ENCODE data around the gene CRLF2.

Gene CRLF2

DNA sequence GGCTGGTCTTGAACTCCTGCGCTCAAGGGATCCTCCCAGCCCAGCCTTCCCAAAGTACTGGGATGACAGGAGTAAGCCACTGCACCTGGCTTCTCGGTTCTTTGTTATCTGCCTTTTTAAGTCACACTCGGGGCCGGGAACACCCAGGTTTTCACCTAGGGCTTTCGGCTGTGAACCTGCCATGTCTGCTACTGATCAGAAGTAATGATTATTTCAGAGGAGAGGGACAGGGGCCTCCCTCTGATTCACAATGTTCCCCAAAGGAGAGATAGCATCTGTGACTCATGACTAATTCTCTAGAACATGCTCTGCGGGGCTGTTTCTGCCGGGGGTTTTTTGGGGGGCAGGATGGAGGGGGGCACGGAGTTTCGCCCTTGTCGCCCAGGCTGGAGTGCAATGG lies 26.9 kb downstream of the CRLF2 start:
- TF ChIP-seq NFIC (IDR thresholded peaks at IDR 0.05) (no peak), ZBTB7A (IDR thresholded peaks at IDR 0.05; ENCODE audit: low read depth) (no peak), TAF1 (IDR thresholded peaks at IDR 0.05; ENCODE audit: low read depth) (no peak), CREB1 (IDR thresholded peaks at IDR 0.05; ENCODE audit: low read depth) (no peak), YY1 (IDR thresholded peaks at IDR 0.05; ENCODE audit: low read depth) (no peak), TEAD4 (IDR thresholded peaks at IDR 0.05) (no peak), FOXM1 (IDR thresholded peaks at IDR 0.05; ENCODE audit: borderline replicate concordance, low read depth) (no peak), TCF12 (IDR thresholded peaks at IDR 0.05; ENCODE audit: low read depth) (no peak), RAD21 (IDR thresholded peaks at IDR 0.05; ENCODE audit: low read depth) (no peak)
- TF ChIP-seq, protein P1, sequence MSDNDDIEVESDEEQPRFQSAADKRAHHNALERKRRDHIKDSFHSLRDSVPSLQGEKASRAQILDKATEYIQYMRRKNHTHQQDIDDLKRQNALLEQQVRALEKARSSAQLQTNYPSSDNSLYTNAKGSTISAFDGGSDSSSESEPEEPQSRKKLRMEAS (IDR thresholded peaks at IDR 0.05): no peak
- TF ChIP-seq, protein P2, sequence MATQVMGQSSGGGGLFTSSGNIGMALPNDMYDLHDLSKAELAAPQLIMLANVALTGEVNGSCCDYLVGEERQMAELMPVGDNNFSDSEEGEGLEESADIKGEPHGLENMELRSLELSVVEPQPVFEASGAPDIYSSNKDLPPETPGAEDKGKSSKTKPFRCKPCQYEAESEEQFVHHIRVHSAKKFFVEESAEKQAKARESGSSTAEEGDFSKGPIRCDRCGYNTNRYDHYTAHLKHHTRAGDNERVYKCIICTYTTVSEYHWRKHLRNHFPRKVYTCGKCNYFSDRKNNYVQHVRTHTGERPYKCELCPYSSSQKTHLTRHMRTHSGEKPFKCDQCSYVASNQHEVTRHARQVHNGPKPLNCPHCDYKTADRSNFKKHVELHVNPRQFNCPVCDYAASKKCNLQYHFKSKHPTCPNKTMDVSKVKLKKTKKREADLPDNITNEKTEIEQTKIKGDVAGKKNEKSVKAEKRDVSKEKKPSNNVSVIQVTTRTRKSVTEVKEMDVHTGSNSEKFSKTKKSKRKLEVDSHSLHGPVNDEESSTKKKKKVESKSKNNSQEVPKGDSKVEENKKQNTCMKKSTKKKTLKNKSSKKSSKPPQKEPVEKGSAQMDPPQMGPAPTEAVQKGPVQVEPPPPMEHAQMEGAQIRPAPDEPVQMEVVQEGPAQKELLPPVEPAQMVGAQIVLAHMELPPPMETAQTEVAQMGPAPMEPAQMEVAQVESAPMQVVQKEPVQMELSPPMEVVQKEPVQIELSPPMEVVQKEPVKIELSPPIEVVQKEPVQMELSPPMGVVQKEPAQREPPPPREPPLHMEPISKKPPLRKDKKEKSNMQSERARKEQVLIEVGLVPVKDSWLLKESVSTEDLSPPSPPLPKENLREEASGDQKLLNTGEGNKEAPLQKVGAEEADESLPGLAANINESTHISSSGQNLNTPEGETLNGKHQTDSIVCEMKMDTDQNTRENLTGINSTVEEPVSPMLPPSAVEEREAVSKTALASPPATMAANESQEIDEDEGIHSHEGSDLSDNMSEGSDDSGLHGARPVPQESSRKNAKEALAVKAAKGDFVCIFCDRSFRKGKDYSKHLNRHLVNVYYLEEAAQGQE (IDR thresholded peaks at IDR 0.05; ENCODE audit: low read depth): no peak
- TF ChIP-seq, protein P3, sequence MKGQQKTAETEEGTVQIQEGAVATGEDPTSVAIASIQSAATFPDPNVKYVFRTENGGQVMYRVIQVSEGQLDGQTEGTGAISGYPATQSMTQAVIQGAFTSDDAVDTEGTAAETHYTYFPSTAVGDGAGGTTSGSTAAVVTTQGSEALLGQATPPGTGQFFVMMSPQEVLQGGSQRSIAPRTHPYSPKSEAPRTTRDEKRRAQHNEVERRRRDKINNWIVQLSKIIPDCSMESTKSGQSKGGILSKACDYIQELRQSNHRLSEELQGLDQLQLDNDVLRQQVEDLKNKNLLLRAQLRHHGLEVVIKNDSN (IDR thresholded peaks at IDR 0.05): no peak

DNA sequence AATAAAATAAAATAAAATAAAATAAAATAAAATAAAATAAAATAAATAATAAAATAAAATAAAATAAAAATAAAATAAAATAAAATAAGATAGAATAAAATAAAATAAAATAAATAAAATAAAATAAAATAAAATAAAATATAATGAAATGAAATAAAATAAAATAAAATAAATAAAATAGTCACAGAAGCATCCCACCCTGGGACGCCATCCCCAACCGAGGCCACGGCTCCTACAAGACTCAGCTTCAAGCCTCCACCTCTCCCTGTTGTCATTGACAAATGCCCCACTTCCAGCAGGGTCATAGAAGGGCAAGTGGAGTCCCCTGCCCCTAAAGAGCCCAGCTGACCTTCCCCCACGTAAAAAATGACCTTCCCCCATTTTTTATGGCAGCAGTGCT lies 30.2 kb downstream of the CRLF2 start:
- TF ChIP-seq EP300 (IDR thresholded peaks at IDR 0.05; ENCODE audit: borderline replicate concordance) (no peak), TCF12 (IDR thresholded peaks at IDR 0.05; ENCODE audit: low read depth) (no peak), YY1 (IDR thresholded peaks at IDR 0.05; ENCODE audit: low read depth) (no peak), TEAD4 (IDR thresholded peaks at IDR 0.05) (no peak), RAD21 (IDR thresholded peaks at IDR 0.05; ENCODE audit: low read depth) (no peak), TAF1 (IDR thresholded peaks at IDR 0.05; ENCODE audit: low read depth) (no peak)
- TF ChIP-seq, protein P1 (IDR thresholded peaks at IDR 0.05): no peak
- TF ChIP-seq, protein P2 (IDR thresholded peaks at IDR 0.05; ENCODE audit: low read depth): no peak

DNA sequence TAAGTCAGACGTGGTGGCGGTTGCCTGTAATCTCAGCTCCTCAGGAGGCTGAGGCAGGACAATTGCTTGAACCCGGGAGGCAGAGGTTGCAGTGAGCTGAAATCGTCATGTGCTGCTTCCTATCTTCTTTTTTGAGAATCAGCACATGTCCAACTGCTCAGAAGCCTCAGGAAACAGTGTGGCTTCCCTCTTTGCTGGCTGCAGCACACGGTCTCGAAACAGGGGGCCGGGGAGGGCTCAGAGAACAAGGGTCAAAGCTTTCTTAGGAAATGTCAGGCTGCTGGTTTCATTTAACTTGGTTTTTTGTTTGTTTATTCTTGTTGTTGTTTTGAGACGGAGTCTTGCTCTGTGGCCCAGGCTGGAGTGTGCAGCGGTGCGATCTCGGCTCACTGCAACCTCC lies 31.3 kb downstream of the CRLF2 start:
- TF ChIP-seq, protein P1 (IDR thresholded peaks at IDR 0.05): no peak
- TF ChIP-seq NFIC (IDR thresholded peaks at IDR 0.05) (no peak), RAD21 (IDR thresholded peaks at IDR 0.05; ENCODE audit: low read depth) (no peak), ZBTB7A (IDR thresholded peaks at IDR 0.05; ENCODE audit: low read depth) (no peak), FOXM1 (IDR thresholded peaks at IDR 0.05; ENCODE audit: borderline replicate concordance, low read depth) (no peak), CEBPB (IDR thresholded peaks at IDR 0.05) (no peak), TCF12 (IDR thresholded peaks at IDR 0.05; ENCODE audit: low read depth) (no peak)

DNA sequence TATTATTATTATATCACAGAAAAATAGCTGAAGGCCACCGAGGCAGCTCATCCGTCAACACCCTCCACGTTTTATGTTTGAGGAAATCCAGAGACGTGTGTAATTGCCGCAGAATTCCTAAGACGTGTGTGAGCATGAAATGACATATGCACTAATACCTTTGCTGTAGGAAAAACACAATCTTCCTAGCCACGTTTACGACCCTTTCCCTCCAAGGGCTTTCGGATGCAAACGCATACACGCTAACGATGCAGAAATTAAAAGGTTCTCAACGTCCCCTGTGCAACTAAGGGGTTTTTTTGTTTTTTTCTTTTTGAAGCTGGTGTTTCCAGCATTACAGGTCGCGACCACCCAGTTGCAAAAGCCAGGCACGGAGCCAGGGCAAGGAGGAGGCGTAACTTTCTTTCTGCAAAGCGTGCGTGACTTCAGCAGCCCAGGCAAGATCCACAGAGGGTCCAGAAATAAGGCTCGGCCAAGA lies 33.8 kb downstream of the CRLF2 start:
- TF ChIP-seq RAD21 (IDR thresholded peaks at IDR 0.05; ENCODE audit: low read depth) (no peak), EP300 (IDR thresholded peaks at IDR 0.05; ENCODE audit: borderline replicate concordance) (no peak), EGR1 (IDR thresholded peaks at IDR 0.05) (no peak), TEAD4 (IDR thresholded peaks at IDR 0.05) (no peak), CREB1 (IDR thresholded peaks at IDR 0.05; ENCODE audit: low read depth) (no peak), TAF1 (IDR thresholded peaks at IDR 0.05; ENCODE audit: low read depth) (no peak), CEBPB (IDR thresholded peaks at IDR 0.05) (no peak)
- TF ChIP-seq, protein P3 (IDR thresholded peaks at IDR 0.05): no peak

DNA sequence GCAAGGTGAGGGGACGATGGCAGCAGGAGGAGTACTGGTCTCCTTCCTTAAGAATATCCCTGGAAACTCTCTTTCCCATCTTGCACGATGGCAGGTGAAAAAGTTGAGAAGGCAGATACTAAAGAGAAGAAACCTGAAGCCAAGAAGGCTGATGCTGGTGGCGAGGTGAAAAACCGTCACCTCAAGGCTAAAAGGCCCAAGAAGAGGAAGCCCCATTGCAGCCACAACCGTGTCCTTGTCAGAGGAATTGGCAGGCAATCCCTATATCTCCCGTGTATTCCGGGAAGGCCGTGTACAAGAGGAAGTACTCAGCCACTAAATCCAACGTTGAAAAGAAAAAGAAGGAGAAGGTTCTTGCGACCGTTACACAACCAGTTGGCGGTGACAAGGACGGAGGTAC lies 40.0 kb downstream of the CRLF2 start:
- TF ChIP-seq FOXM1 (IDR thresholded peaks at IDR 0.05; ENCODE audit: borderline replicate concordance, low read depth): no peak
- no peak for TF ChIP-seq EGR1 (IDR thresholded peaks at IDR 0.05)
- TF ChIP-seq, protein P2 (IDR thresholded peaks at IDR 0.05; ENCODE audit: low read depth): no peak
- no peak for TF ChIP-seq CREB1 (IDR thresholded peaks at IDR 0.05; ENCODE audit: low read depth)
- TF ChIP-seq, protein P1 (IDR thresholded peaks at IDR 0.05): no peak
- no peak for TF ChIP-seq TEAD4 (IDR thresholded peaks at IDR 0.05)
- no peak for TF ChIP-seq TAF1 (IDR thresholded peaks at IDR 0.05; ENCODE audit: low read depth)
- no peak for TF ChIP-seq CEBPB (IDR thresholded peaks at IDR 0.05)
- no peak for TF ChIP-seq RAD21 (IDR thresholded peaks at IDR 0.05; ENCODE audit: low read depth)
- TF ChIP-seq ZBTB7A (IDR thresholded peaks at IDR 0.05; ENCODE audit: low read depth): no peak
- TF ChIP-seq EP300 (IDR thresholded peaks at IDR 0.05; ENCODE audit: borderline replicate concordance): no peak
- no peak for TF ChIP-seq YY1 (IDR thresholded peaks at IDR 0.05; ENCODE audit: low read depth)
- no peak for TF ChIP-seq TCF12 (IDR thresholded peaks at IDR 0.05; ENCODE audit: low read depth)
- TF ChIP-seq, protein P3 (IDR thresholded peaks at IDR 0.05): no peak
- TF ChIP-seq NFIC (IDR thresholded peaks at IDR 0.05): no peak
